GM19193 (cell line): ENCODE results near the gene ACCSL.

ENCODE experiments used
- POLR2A ChIP-seq: IDR thresholded peaks from 4 replicates; pipeline ENCODE4 v1.6.1; 2011; ENCODE audit not compliant: insufficient read depth, insufficient read length; ENCODE audit errors: extremely low read depth

The ACCSL gene

GRCh38 chr11:44034639-44035038, 13.1 kb upstream of the ACCSL start:
- no peak for TF ChIP-seq POLR2A

DNA sequence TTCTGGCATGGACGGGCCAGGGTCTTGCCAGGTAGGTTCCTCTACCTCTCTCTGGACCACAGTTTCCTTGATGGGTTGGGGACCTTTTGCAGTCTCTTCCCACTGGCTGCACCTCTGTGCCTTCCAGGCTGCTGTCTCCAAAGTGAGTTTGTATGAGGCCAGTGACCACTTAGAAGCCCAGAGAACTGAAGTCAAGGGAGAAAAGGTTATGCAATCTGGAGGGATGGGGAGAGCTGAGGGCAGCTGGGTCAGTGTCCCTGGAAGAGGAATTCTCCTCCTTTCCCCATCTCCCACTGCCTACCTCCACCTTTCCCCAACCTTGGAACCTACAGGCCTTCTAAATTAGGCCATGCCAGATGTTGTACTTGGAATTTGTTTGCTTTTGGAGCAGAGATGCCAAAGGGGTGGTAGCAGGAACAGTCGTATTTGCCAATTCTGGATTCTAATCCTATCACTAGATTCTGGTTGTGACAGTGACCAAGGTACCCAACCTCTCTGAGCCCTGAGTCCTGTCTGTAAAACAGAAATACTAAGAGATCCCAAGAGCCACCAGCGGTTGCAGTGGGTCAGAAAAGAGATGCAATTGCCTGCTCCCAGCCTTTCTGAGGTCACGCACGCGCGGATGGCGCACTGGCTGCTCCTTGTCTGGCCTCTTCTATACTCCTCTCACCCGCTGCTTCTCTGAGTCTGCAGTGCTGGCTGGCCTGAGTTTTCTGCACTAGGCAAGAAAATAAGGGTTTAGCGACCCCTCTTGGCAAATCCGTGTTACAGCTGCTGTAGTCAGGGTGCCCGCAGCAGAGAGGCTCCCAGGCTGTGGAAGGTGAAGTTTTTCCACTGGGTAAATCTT, 10.7 kb upstream of the ACCSL start:
- no peak for TF ChIP-seq POLR2A

- TF ChIP-seq POLR2A = no peak
These were observed 10.2 kb upstream of the ACCSL start for GRCh38 chr11:44037658-44037998.

GRCh38 chr11:44043157-44043556, 4.6 kb upstream of the ACCSL start:
- TF ChIP-seq POLR2A = no peak

DNA sequence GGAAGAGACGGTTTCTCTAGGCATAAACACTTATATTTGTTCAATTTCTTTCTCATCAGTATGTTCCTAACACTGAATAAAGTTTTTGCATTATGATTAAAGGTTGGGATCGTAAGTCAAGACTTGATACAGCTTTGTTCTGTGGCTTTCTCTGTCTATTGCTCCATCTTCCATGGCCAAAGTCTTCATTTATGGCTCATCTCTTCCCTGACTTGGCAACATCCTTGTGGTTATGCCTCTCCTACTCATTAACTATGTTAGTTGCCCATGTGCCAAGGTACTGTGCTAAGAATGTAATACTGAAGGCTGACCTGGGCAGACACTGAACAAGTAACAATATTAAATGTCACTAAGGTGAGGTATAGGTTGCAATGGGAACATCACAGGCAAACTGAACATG, 1.6 kb upstream of the ACCSL start:
- TF ChIP-seq POLR2A = no peak

DNA sequence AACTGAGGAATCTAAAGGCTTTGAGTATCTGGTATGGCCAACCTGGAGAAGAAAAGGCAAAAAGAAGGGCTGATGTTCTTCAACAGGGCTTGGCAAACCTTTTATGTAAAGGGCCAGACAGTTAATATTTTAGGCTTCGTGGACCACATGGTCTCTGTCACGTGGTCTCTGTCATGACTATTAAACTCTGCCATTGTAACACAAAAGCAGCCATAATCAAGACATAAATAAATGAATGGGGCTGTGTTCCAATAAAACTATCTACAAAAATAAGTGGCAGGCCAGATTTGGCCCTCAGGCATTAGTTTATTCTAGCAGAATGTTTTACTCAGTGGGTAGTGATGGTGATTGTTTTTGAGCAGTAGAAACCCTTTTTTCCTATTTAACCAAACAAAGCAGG, 483 bp upstream of the ACCSL start:
- no peak for TF ChIP-seq POLR2A

- no peak for TF ChIP-seq POLR2A
These were observed 2.1 kb downstream of the ACCSL start for GRCh38 chr11:44049832-44050231.

GRCh38 chr11:44051171-44051570, 3.4 kb downstream of the ACCSL start:
- TF ChIP-seq POLR2A = no peak

GRCh38 chr11:44057340-44057739, 9.6 kb downstream of the ACCSL start:
- TF ChIP-seq POLR2A = no peak

GRCh38 chr11:44058275-44058674, 10.5 kb downstream of the ACCSL start:
- TF ChIP-seq POLR2A = no peak

GRCh38 chr11:44065161-44065661, 17.4 kb downstream of the ACCSL start:
- no peak for TF ChIP-seq POLR2A

DNA sequence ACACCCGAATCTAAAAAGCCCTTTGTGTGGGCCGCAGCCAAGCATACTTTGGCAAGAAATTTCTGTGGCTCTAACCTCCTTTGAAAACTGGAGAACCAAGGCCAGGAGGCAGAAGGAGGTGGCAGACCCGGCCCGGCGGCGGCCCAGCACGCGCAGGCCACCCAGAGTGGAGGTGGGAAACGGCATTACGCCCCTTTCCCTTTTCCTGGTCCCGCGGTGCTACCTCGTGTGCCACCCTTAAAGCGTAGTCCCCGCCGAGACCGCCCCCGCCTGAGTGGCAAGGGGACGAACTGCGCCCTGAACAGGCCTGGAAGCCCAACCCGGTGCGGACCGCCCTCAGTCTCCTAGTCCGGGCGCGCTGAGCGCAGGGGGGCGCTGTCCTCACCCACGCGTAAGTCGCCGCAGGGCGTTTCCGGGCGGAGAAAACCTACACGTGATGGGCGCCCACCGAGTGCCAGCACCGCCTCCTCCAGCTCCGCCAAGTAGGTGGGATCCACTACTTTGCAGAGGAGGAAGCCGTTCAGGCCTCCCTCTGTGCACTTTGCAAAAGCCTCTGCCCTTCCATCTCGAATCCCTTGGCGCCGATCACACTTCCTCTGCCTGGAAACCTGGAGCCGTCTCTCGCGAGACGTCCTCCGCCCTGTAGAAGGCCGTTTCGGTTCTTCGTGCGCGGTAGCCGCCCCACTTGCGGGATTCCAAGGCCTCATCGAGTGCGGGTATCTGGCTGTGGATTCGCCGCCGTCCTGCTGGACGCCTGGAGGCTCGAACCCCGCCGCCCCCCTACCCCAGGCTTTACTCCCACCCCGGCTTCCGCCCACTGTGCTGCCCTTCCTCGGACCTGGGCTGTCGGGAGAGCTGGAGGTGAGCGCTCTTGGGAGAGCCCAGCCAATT, 18.3 kb downstream of the ACCSL start, which contains the start of gene ACCS:
TSS of gene ACCS (plus strand) at position 430 of the 891 bp plus-strand sequence. CDS start 1,358 bp downstream, outside the sequence.
- peak; percentile 75 for TF ChIP-seq POLR2A

DNA sequence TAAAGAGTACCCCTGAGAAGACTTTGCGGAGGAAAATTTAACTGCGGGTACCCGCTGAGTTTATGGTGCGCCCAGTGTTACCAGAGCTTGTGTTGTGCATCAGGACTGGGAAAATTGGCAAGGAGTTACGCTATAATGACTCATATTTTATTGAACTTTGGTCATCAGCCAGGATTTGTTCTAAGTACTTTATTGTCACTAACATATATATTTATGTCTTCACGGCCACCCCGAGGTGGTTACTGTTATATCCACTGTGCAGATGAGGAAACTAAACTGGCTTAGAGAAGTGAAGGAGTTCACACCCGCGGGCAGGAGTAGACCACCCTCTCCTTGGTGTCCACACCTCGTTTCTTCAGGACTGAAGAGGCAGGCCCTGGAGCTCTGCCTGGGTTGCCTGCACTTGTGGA, 19.0 kb downstream of the ACCSL start:
- TF ChIP-seq POLR2A = no peak

GRCh38 chr11:44067266-44067665, 19.5 kb downstream of the ACCSL start:
- no peak for TF ChIP-seq POLR2A

GRCh38 chr11:44068180-44068579, 20.4 kb downstream of the ACCSL start:
- TF ChIP-seq POLR2A = no peak
